Central memory CD4-positive, alpha-beta T cell (primary cell): Measurements from ENCODE around the gene SORCS2.
A peak's percentile ranks its signal among the peaks of the same experiment; 100 is the strongest.

Source experiments
- DNase-seq: peaks from one replicate; pipeline ENCODE4 v3.0.0; 2022
- total RNA-seq, 3 experiments: gene quantifications; one replicate each; lab custom pipeline; 2026; lab: John Stamatoyannopoulos, UW

Gene SORCS2
- total RNA-seq: 0 to 0.35 (median 0.05) reads per million in 3 experiments

DNA sequence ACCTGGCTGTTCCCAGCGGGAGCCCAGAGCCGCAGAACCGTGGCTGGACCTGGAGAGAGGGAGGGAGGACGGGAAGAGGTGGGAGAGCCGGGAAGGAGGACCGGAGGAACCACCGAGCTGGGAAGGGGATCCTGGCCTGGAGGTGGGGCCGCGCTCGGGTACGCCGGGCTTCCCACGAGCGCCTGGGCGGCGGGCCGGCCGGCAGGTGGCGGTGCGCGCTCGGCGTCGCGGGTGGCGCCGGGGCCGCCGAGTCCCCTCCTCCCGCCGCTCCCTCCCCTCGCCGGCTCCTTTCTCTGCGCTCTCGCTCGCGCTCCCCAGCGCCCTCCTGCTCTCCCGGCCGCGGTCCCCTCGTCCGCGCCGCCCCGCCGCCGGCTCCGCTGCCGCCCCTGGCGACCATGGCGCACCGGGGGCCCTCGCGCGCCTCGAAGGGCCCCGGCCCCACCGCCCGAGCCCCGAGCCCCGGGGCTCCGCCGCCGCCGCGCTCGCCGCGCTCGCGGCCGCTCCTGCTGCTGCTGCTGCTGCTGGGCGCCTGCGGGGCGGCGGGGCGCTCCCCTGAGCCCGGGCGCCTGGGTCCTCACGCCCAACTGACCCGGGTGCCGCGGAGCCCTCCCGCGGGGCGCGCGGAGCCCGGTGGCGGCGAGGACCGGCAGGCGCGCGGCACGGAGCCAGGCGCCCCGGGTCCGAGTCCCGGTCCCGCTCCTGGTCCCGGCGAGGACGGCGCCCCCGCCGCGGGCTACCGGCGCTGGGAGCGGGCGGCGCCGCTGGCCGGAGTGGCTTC lies at the start of gene SORCS2:
Gene SORCS2, plus strand, starts transcription at position 287 of the 778 bp plus-strand sequence.
- DNase-seq: peak; percentile 23

- no peak for DNase-seq
Measured at GRCh38 chr4:7144374-7145290, 47.7 kb upstream of the SORCS2 start.

DNA sequence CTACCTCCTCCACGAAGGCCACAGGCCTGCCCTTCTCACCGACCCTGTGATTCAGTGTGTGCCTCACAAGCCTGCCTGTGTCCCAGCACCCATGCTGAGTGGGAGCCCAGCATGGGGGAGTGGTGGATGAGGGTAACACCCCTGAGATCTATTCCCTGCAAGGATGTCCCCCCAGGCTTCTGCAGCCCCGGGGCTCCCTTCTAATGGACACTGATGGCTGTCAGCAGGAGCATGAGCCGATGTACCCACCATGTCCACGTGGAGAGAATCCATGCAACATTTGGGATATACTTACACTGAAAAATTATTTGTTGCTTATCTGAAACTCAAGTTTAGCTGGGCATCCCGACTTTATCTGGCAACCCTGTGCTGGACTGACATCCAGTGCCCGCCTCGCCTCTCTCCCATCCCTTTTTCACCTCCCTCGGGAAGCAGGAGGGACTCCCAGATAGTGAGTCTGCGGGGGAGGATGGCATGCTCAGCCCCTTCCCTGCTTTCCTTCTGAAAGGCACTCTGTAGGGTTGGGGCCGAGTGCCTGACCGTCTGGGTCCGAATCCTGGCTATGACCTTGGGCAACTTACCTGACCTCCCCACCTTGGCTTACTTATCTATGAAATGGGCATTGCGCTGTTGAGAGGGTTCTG lies 46.9 kb upstream of the SORCS2 start:
- no peak for DNase-seq

DNA sequence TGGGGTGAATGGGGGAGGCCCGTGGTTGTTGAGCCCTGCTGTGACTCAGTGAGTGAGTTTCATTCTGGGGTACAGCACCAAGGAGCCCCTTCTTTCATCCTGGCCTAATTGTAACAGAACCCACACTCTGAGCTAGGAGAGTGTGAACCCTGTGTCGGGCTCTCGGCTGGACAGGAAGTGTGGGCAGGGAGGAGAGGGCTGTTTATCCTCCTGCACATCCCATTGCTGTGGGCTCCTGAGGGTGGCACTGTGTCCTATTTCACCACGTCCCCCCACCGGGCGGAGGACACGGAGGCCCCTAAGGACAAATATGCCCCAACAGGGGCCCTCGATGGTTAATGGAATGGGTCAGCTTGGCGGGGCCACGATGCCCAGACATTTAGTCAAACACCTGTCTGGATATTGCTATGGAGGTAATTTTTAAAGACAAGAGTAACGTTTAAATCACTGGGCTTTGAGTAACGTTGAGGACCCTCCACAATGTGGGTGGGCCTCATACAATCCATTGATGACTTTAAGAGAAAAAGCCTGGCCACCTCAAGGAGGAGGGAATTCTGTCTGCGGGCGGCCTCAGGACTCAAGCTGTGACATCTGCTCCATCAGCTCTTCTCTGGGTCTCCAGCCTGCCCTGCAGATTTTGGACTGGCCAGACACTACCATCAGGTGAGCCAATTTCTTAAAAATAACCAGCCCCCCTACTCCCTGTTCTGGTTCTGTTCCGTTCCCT lies 46.1 kb upstream of the SORCS2 start:
- DNase-seq: no peak

DNA sequence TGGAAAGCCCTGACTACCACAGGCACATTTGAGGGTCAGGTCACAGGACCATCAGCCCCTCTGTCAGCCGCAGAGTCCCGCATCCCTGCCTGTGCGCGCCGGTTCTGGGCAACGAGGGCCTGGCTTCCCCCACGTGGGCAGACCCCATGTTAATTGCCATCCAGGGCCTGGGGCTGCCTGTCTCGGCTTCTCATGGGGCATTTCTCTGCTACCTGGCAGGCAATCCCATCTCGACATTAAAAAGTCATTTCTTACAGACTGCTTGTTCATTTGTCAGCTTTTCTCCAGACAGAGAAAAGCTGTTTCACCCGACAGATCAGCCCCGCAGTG lies 45.6 kb upstream of the SORCS2 start:
- no peak for DNase-seq

GRCh38 chr4:7147261-7147660 lies 45.1 kb upstream of the SORCS2 start:
- DNase-seq: no peak

- DNase-seq: no peak
Measured at GRCh38 chr4:7147661-7148310, 44.6 kb upstream of the SORCS2 start.

DNA sequence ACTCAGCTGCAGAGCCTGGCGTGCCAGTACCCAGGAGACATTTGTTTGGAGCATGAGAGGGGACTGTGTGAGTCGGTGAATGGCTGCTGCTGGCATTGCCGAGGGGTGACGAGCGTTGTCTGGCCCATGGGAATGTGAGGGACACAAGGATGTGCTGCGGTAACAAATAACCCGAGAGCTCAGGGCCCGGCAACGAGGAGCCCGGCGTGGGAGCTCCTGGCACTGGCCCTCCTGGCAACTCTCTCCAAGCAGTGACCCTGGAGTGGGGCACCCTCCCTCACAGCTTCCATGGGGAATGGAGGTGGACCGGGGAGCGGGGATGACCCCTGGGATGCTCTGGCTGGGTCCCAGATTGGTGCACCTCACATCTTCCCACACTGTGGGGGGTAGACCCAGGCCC lies 44.0 kb upstream of the SORCS2 start:
- no peak for DNase-seq

DNA sequence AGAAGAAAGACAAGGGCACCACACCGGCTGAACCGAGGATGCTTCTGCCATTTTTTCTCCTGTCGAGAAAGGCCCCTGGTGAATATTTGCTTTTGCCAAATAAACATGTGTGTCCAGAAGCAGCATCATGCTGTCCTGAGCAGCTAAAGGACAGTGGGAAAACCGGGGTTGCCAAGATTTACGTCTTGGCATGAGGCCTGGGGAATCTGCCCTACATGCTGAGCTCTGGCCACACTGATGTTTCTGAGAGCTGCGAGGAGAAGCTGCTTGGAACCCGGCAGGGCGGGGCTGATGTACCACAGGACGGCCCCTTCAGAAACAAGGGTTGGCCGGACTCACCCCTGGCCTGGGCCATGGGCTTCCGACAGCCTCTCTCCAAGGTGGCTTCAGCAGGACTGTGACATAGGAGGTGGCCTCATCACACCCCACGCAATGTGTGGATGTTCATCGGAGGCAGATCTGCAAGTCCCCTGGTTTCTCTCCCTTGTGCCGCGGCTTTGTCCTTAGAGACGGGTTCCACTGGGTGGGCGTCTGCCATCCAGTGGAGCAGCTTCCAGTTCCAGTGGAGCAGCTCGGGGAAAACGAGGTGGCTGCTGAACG lies 42.2 kb upstream of the SORCS2 start:
- no peak for DNase-seq

DNA sequence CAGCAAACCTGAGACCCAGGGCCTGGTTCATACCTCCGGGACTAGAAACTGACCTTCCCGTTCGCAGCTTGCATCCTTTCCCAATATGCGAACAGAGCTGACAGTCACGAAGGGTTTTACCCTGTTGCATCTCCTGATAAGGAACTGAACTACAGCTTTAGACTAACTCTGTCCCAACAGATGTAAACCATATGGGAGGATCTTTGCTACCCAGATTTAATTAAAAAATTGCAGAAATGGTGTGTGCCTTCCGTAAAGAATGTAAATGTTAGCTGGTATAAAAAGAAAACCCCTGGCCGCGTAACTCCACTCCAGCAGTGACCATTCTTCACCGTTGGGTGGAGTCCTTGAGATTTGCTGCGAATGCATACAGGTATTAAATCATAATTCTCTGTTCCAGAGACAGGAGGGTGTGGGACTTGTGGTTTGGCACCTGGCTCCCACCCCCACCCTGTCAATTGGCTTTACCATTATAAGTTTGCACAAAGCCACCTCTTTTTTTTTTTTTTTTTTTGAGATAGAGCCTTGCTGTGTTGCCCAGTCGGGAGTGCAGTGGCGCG lies 40.6 kb upstream of the SORCS2 start:
- no peak for DNase-seq

DNA sequence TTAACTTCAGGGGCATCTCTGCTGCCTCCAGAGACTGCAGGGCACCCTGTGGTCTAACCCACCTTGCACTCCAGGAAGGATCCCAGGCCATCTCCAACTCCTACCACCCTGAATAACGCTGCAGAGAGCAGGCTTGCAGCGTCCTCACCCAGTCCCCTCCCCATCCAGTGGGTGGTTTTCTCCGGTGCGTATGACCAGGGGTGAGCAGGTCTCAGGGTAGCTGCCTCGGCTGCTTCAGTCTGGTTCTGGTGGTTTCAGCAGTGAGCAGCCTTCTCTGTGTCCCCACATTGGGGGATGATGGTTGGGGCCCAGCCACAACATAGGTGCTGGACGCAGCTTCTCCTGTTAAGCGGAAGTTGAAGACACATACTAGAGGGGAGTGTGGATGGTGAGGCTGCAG lies 38.6 kb upstream of the SORCS2 start:
- no peak for DNase-seq

- DNase-seq: no peak
Measured at GRCh38 chr4:7154351-7154981, 37.9 kb upstream of the SORCS2 start.

- DNase-seq: no peak
Measured at GRCh38 chr4:7155590-7156071, 36.7 kb upstream of the SORCS2 start.

DNA sequence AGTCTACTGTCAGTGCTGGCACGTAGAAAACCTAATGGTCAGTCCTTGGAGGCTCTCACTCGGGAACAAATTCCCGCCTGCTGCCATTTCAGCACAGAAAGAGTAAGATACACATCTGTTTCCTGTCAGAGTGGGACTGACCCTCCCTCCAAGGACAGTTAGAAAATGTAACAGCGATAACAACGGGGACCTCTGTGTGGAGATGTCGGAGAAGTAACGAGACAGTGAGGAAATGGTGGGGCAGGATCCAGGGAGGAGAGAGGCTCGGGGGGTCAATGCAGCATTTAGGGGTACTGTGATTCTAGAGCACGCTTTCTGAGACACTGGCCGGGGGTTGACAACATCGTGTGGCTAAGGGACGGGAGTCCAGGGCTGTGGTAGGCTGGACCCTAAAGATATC lies 36.0 kb upstream of the SORCS2 start:
- no peak for DNase-seq

DNA sequence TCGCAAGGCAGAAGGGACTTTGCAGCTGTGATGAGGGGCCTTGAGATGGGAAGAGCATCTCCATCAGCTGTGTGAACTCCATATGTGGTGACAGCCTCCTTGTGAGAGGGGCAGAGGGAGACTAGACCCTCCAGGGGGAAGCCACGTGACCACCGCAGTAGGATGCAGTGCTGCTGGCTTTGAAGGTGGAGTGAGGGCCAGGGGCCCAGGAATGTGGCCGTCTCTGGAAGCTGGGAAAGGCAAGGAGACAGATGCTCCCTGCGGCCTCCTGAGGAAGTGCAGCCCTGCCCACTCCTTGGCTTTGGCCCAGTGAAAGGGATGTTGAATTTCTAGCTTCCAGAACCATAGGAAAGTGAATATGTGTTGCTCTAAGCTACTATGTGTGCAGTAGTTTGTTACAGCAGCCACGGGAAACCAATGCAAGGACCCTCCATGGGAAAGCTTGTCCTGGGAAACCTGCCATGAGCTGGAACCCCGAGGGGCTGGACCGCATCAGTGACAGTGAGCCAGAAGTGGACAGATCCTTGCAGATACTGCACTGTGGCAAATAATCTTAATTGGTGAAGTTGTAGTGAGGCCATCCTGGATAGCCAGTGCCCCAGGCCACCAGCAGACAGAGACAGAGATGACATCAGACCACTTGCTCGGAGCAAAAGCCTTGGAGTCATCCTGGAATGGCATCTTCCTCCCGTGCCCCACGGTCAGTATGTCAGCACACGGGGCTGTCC lies 35.4 kb upstream of the SORCS2 start:
- no peak for DNase-seq

DNA sequence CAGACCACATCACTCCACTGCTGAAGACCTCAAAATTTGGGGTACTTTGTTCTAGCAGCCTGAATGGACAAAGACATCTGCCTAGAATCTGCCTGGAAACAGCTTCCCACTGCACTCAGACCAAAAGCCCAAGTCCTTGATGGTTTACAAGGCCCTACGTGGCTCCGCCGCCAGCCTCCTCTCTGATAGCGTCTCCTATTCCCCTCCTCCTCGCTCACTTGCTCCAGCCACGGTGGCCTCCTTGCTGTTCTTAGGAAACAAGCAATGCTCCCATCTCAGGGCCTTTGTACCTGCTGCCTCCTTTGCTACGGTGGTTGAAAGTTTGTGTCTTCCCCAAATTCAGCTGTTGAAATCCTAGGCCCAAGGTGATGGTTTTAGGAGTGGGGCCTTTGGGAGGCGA lies 34.7 kb upstream of the SORCS2 start:
- no peak for DNase-seq

GRCh38 chr4:7158081-7158750 lies 34.1 kb upstream of the SORCS2 start:
- DNase-seq: no peak

DNA sequence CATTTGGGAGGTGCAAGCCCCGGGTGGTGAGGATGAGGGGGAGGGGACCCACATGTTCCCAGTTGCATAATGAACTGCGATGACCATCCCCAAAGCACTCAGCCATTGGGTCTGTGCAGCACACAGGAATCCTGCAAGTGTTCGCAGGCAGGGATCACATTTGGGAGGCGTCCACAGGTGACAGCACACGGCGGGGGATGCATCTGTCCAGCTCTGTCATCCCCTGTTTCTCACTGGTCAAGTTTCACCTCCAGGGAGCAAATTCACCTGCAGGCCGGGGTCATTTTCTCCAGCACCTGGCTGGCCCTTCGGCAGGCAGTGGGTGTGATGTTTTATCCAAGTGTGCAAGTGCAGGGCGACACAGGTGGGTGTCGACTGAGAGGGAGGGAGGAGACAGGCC lies 33.3 kb upstream of the SORCS2 start:
- DNase-seq: no peak

DNA sequence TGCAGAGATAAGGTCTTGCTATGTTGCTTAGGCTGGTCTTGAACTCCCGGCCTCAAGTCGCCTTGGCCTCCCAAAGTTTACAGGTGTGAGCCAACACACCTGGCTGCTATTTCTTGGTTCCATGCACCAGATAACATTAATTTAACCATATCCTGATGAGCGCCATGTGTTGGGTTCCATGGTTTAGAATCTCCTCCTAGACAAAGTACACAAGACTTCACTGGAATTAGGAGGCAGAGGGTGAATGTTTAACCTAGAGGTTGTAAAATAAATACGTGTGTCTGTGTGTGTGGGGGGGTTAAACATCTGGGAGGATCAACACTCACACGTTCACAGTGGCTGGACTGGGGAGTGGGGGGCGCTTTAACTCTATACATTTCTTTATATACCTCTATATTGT lies 32.4 kb upstream of the SORCS2 start:
- DNase-seq: no peak

GRCh38 chr4:7160439-7160838 lies 31.9 kb upstream of the SORCS2 start:
- DNase-seq: no peak
